HL-60 (cell line): Measurements from ENCODE around the gene PAK4.

Source experiments
- DNase-seq, 2 experiments: peaks; one replicate each; pipeline ENCODE4 v3.0.0-alpha.2; 2010 to 2020; ENCODE audit warnings: low read depth in 1 of 2, low spot score in 1 of 2
- H3K27ac ChIP-seq: fragments of 250-450 bp; sonication (Bioruptor Pico); replicated peaks from 2 replicates; pipeline ENCODE4 v1.5.1; 2020; ENCODE audit warnings: mild to moderate bottlenecking, moderate library complexity
- H3K27me3 ChIP-seq: fragments of 250-450 bp; sonication (Bioruptor Pico); 2 replicates; pipeline ENCODE4 v1.5.1; 2021; ENCODE audit warnings: mild to moderate bottlenecking, moderate library complexity; ENCODE audit not compliant: insufficient read depth, poor library complexity, severe bottlenecking
- H3K4me3 ChIP-seq: replicated peaks from 2 replicates; pipeline ENCODE4 v1.5.1; 2011; ENCODE audit warnings: mild to moderate bottlenecking, control low read depth, low read length; ENCODE audit not compliant: insufficient read depth
- CTCF ChIP-seq: IDR thresholded peaks from one replicate; pipeline ENCODE4 v1.5.1; 2011; ENCODE audit warnings: low read length, control low read depth, inconsistent platforms; ENCODE audit not compliant: insufficient read depth
- GABPA ChIP-seq: IDR thresholded peaks from 2 replicates; pipeline ENCODE4 v1.6.1; 2012; ENCODE audit warnings: low read depth
- POLR2AphosphoS5 ChIP-seq: IDR thresholded peaks from 2 replicates; pipeline ENCODE4 v1.6.1; 2012; ENCODE audit warnings: low read depth
- REST ChIP-seq: IDR thresholded peaks from 2 replicates; pipeline ENCODE4 v1.6.1; 2012; ENCODE audit warnings: low read depth; ENCODE audit not compliant: insufficient replicate concordance
- SPI1 ChIP-seq: IDR thresholded peaks from 2 replicates; pipeline ENCODE4 v1.6.1; 2012; ENCODE audit warnings: low read depth, mild to moderate bottlenecking, borderline replicate concordance

Gene PAK4

GRCh38 chr19:39112338-39112890 lies 13.2 kb upstream of the PAK4 start:
- no peak overlapping the region for H3K27ac ChIP-seq
- no peak for DNase-seq
- no peak overlapping the region for H3K4me3 ChIP-seq
- H3K27me3 ChIP-seq = no peaks in the 10 kb centered on the region
- TF ChIP-seq CTCF (no peak), SPI1 (no peak), POLR2AphosphoS5 (no peak), REST (no peak), GABPA (no peak)

GRCh38 chr19:39113199-39113598 lies 12.4 kb upstream of the PAK4 start:
- H3K27ac ChIP-seq = no peak overlapping the region
- no peaks in the 10 kb centered on the region for H3K27me3 ChIP-seq
- no peak for DNase-seq

More at GRCh38 chr19:39113199-39113598, 12.4 kb upstream of the PAK4 start:
- H3K4me3 ChIP-seq = no peak overlapping the region
- TF ChIP-seq REST = no peak
- no peak for TF ChIP-seq GABPA
- no peak for TF ChIP-seq CTCF
- TF ChIP-seq SPI1 = no peak
- no peak for TF ChIP-seq POLR2AphosphoS5
